Fibroblast of the aortic adventitia (primary cell): ENCODE measurements around the gene CXCL6. TPM values are rescaled to one million over a fixed set of nuclear protein-coding genes. Genes with fewer than 3 reads are reported as not detected.

Experiments
- DNase-seq: peaks from one replicate; pipeline ENCODE4 v3.0.0-alpha.2; 2010; ENCODE audit warnings: low read depth
- H3K4me3 ChIP-seq: 2 replicates; pipeline ENCODE4 v1.5.1; 2011; ENCODE audit warnings: low read depth, mild to moderate bottlenecking, control low read depth, low read length, moderate library complexity
- CTCF ChIP-seq: IDR thresholded peaks from 2 replicates; pipeline ENCODE4 v1.5.1; 2011; ENCODE audit warnings: mild to moderate bottlenecking, low read length, control low read depth, inconsistent platforms; ENCODE audit not compliant: insufficient read depth
- total RNA-seq: library from RNA; depleted of rRNA; stranded (reverse); fragments of >200 nt; gene quantifications from 2 replicates; pipeline ENCODE4 v1.2.3, GENCODE V29; 2012; ENCODE audit warnings: low replicate concordance

CXCL6 gene
- total RNA-seq, 1 donor = 1.4 TPM

- no peak for TF ChIP-seq CTCF
- no peak overlapping the region for H3K4me3 ChIP-seq
- no peak for DNase-seq
Measured at GRCh38 chr4:73839071-73839470, 2.6 kb downstream of the CXCL6 start.

GRCh38 chr4:73839715-73840114, 3.2 kb downstream of the CXCL6 start:
- DNase-seq = no peak
- TF ChIP-seq CTCF = no peak
- no peak overlapping the region for H3K4me3 ChIP-seq

DNA sequence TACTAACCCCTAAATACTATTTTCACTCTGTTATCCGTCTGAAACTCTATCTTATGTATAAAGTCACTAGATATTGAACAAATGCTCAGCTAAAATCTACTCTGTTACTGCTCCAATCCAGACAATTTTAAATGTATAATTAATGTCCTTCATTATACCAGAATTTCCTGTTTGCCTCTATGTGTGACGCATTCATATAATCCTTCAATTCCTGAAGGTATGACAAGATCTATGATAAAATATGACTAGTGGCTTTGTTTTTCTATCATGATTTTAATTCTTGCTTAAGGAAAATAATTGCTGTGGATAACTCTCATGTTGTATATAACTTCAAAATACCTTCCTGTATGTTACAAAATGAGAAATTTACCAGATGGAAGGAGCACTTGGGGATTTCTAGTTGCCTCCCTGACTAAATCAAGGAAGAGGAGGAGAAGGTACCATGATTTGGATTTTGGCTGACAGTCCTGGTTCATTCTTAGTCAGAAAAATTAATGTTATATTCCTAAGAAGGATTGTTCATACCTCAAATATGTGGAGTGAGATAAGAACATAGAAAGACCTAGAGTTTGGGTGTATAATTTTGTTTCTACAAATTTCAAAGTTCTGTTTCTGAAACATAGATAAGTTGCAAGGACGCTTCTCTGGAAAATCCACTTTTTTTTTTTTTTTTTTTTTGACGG, 4.9 kb downstream of the CXCL6 start:
- peak; percentile 91 for DNase-seq
- H3K4me3 ChIP-seq = no peak overlapping the region
- no peak for TF ChIP-seq CTCF

GRCh38 chr4:73842696-73843095, 6.2 kb downstream of the CXCL6 start:
- no peak overlapping the region for H3K4me3 ChIP-seq
- TF ChIP-seq CTCF = no peak
- no peak for DNase-seq

GRCh38 chr4:73843369-73843768, 6.9 kb downstream of the CXCL6 start:
- H3K4me3 ChIP-seq = no peak overlapping the region
- no peak for DNase-seq
- TF ChIP-seq CTCF = no peak

- DNase-seq = peak; percentile 91
- H3K4me3 ChIP-seq = no peak overlapping the region
- no peak for TF ChIP-seq CTCF
Measured at GRCh38 chr4:73844345-73844744, 7.9 kb downstream of the CXCL6 start.

GRCh38 chr4:73844806-73845205, 8.3 kb downstream of the CXCL6 start:
- DNase-seq = no peak
- H3K4me3 ChIP-seq = no peak overlapping the region
- TF ChIP-seq CTCF = no peak
